Karpas-422 (cell line): Measurements from ENCODE around the gene ITK. TPM values are rescaled to one million over a fixed set of nuclear protein-coding genes. Genes with fewer than 3 reads are reported as not detected.
A peak's percentile ranks its signal among the peaks of the same experiment; 100 is the strongest.

Experiments used
- DNase-seq: peaks from one replicate; pipeline ENCODE4 v3.0.0-alpha.2; 2015
- H2AFZ ChIP-seq: fragments of 200-600 bp; sonication (generic); 2 replicates; pipeline ENCODE4 v1.6.1; 2014; ENCODE audit warnings: antibody characterized with exemption, low read length, mixed read lengths
- H3K27ac ChIP-seq: fragments of 200-600 bp; sonication (generic); 2 replicates; pipeline ENCODE4 v1.5.1; 2014; ENCODE audit warnings: mild to moderate bottlenecking, low read length, moderate library complexity
- H3K27me3 ChIP-seq: fragments of 200-600 bp; sonication (generic); 2 replicates; pipeline ENCODE4 v1.6.1; 2014; ENCODE audit warnings: low read length, mixed read lengths
- H3K36me3 ChIP-seq: fragments of 200-600 bp; sonication (generic); 2 replicates; pipeline ENCODE4 v1.6.1; 2014; ENCODE audit warnings: low read length, mixed read lengths; ENCODE audit not compliant: insufficient read depth
- H3K4me1 ChIP-seq: fragments of 200-600 bp; sonication (generic); 2 replicates; pipeline ENCODE4 v1.6.1; 2014; ENCODE audit warnings: mild to moderate bottlenecking, low read length, mixed read lengths
- H3K4me2 ChIP-seq: fragments of 200-600 bp; sonication (generic); 2 replicates; pipeline ENCODE4 v1.6.1; 2014; ENCODE audit warnings: low read length, low read depth, mild to moderate bottlenecking; ENCODE audit not compliant: poor library complexity, severe bottlenecking
- H3K4me3 ChIP-seq: fragments of 200-600 bp; sonication (generic); 2 replicates; pipeline ENCODE4 v1.5.1; 2014; ENCODE audit warnings: mild to moderate bottlenecking, antibody characterized with exemption, low read length, mixed read lengths
- H3K79me2 ChIP-seq: fragments of 200-600 bp; sonication (generic); 2 replicates; pipeline ENCODE4 v1.6.1; 2014; ENCODE audit warnings: mild to moderate bottlenecking, low read length, mixed read lengths
- H3K9ac ChIP-seq: fragments of 200-600 bp; sonication (generic); 2 replicates; pipeline ENCODE4 v1.6.0; 2014; ENCODE audit warnings: low read length
- H3K9me2 ChIP-seq: fragments of 200-600 bp; sonication (generic), shearing (Covaris generic); replicated peaks from 2 replicates; pipeline ENCODE4 v1.6.0; 2014; ENCODE audit warnings: mild to moderate bottlenecking, low read length, moderate library complexity; ENCODE audit not compliant: insufficient read depth
- H3K9me3 ChIP-seq: fragments of 300-700, 200-600 bp; sonication (generic); 2 replicates; pipeline ENCODE4 v1.6.1; 2014; ENCODE audit warnings: low read length, mixed read lengths
- H4K20me1 ChIP-seq: fragments of 200-600 bp; sonication (generic); 2 replicates; pipeline ENCODE4 v1.6.1; 2014; ENCODE audit warnings: mild to moderate bottlenecking, antibody characterized with exemption, low read length, low read depth; ENCODE audit not compliant: insufficient read depth
- total RNA-seq: library from RNA; depleted of rRNA; stranded (reverse); fragments of >200 nt; shearing (Covaris generic); gene quantifications from 2 replicates; pipeline ENCODE4 v1.2.3, GENCODE V29; 2014; ENCODE audit warnings: low replicate concordance

The ITK gene
- total RNA-seq, 1 experiment from 2014 or later: 1.3 TPM

GRCh38 chr5:157217289-157218024 lies 36.8 kb downstream of the ITK start:
- no peaks in the 10 kb centered on the region for H4K20me1 ChIP-seq
- H3K79me2 ChIP-seq: no peaks in the 10 kb centered on the region
- DNase-seq: no peak
- peak overlapping the region; percentile 99 for H3K27ac ChIP-seq
- H3K4me2 ChIP-seq: peak overlapping the region; percentile 88
- H3K4me1 ChIP-seq: peaks cover 73% of the 10 kb centered on the region
- no peaks in the 10 kb centered on the region for H3K9me2 ChIP-seq
- H3K9me3 ChIP-seq: no peaks in the 10 kb centered on the region
- no peak overlapping the region for H3K4me3 ChIP-seq
- no peaks in the 10 kb centered on the region for H3K27me3 ChIP-seq
- H3K9ac ChIP-seq: 0 out of 2 replicates have a peak overlapping the region, but pooled peaks have one; percentile 68
- H3K36me3 ChIP-seq: no peaks in the 10 kb centered on the region
- peak overlapping the region; percentile 87 for H2AFZ ChIP-seq

- no peak overlapping the region for H3K4me2 ChIP-seq
- no peak for DNase-seq
- H2AFZ ChIP-seq: peak overlapping the region; percentile 28
- no peaks in the 10 kb centered on the region for H3K9me2 ChIP-seq
- H3K79me2 ChIP-seq: no peaks in the 10 kb centered on the region
- H3K36me3 ChIP-seq: no peaks in the 10 kb centered on the region
- peaks cover 63% of the 10 kb centered on the region for H3K4me1 ChIP-seq
- H3K4me3 ChIP-seq: no peak overlapping the region
- no peaks in the 10 kb centered on the region for H3K27me3 ChIP-seq
- H3K9ac ChIP-seq: no peak overlapping the region
- H3K27ac ChIP-seq: no peak overlapping the region
- no peaks in the 10 kb centered on the region for H3K9me3 ChIP-seq
- H4K20me1 ChIP-seq: no peaks in the 10 kb centered on the region
Observed at GRCh38 chr5:157219491-157220271, 39.0 kb downstream of the ITK start.

DNA sequence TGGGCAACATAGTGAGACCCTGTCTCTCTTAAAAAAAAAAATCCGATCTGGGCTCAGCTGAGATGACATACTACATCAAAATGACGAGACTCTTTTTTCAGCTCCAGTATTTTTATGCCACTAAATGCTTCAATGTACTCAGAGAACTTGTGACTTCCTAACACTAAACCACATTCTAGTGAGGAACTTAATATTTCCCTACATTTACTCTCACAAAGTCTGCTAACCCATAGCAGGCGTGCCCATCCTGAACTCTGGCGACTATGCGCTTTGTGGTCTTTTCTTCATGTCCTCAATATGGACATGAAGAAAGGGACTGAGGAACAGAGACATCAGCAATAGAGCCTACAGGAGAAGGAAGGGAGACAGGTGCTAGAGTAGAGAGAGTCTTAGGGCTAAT lies 41.3 kb downstream of the ITK start:
- H3K4me3 ChIP-seq: no peak overlapping the region
- DNase-seq: no peak
- no peaks in the 10 kb centered on the region for H3K79me2 ChIP-seq
- H3K27me3 ChIP-seq: no peaks in the 10 kb centered on the region
- H3K4me1 ChIP-seq: peaks cover 40% of the 10 kb centered on the region
- H2AFZ ChIP-seq: no peak overlapping the region
- H3K27ac ChIP-seq: no peak overlapping the region
- no peak overlapping the region for H3K9ac ChIP-seq
- H3K4me2 ChIP-seq: no peak overlapping the region
- H3K9me2 ChIP-seq: no peaks in the 10 kb centered on the region
- no peaks in the 10 kb centered on the region for H3K9me3 ChIP-seq
- no peaks in the 10 kb centered on the region for H3K36me3 ChIP-seq
- no peaks in the 10 kb centered on the region for H4K20me1 ChIP-seq

GRCh38 chr5:157222506-157223230 lies 42.0 kb downstream of the ITK start:
- H3K4me3 ChIP-seq: no peak overlapping the region
- DNase-seq: no peak
- peak overlapping the region; percentile 80 for H2AFZ ChIP-seq
- no peaks in the 10 kb centered on the region for H3K9me3 ChIP-seq
- H3K9ac ChIP-seq: no peak overlapping the region
- no peaks in the 10 kb centered on the region for H4K20me1 ChIP-seq
- H3K4me1 ChIP-seq: peaks cover 33% of the 10 kb centered on the region
- no peaks in the 10 kb centered on the region for H3K79me2 ChIP-seq
- H3K36me3 ChIP-seq: no peaks in the 10 kb centered on the region
- H3K27ac ChIP-seq: no peak overlapping the region
- no peaks in the 10 kb centered on the region for H3K9me2 ChIP-seq
- peak overlapping the region; percentile 23 for H3K4me2 ChIP-seq
- no peaks in the 10 kb centered on the region for H3K27me3 ChIP-seq

GRCh38 chr5:157225469-157226422 lies 45.1 kb downstream of the ITK start:
- Histone ChIP-seq H3K79me2 (no peaks in the 10 kb centered on the region), H3K9me3 (no peaks in the 10 kb centered on the region), H3K27me3 (no peaks in the 10 kb centered on the region), H4K20me1 (no peaks in the 10 kb centered on the region), H3K9me2 (no peaks in the 10 kb centered on the region), H3K36me3 (no peaks in the 10 kb centered on the region), H3K4me1 (peaks cover 13% of the 10 kb centered on the region), H3K4me3 (no peak overlapping the region), H3K4me2 (no peak overlapping the region), H3K27ac (no peak overlapping the region), H2AFZ (no peak overlapping the region; the same call in 1 of the 2 replicates), H3K9ac (no peak overlapping the region)
- no peak for DNase-seq

DNA sequence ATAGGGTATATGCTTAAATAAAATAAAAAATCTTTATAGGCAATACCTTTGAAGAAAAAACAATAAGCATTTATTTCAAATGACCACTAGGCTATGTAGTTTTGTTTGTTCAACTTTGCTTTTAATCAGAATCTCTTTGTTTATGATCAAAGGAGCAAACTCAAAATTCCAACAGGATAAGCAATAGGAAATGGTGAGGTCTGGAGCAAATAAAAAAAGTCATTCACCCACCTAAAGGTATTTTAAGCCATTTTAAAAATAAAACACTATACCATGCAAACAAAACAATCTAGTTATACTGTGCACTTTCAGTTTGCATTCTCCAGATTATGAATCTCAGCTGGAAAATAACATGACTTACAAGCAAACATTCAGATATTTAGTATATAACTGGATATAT lies 50.0 kb downstream of the ITK start:
- Histone ChIP-seq H3K9me2 (no peaks in the 10 kb centered on the region), H3K9ac (no peak overlapping the region), H3K4me3 (no peak overlapping the region), H3K36me3 (no peaks in the 10 kb centered on the region), H3K27me3 (no peaks in the 10 kb centered on the region), H4K20me1 (no peaks in the 10 kb centered on the region), H3K79me2 (no peaks in the 10 kb centered on the region), H3K9me3 (no peaks in the 10 kb centered on the region), H3K4me1 (no peaks in the 10 kb centered on the region), H3K4me2 (no peak overlapping the region), H2AFZ (no peak overlapping the region), H3K27ac (no peak overlapping the region)
- no peak for DNase-seq

DNA sequence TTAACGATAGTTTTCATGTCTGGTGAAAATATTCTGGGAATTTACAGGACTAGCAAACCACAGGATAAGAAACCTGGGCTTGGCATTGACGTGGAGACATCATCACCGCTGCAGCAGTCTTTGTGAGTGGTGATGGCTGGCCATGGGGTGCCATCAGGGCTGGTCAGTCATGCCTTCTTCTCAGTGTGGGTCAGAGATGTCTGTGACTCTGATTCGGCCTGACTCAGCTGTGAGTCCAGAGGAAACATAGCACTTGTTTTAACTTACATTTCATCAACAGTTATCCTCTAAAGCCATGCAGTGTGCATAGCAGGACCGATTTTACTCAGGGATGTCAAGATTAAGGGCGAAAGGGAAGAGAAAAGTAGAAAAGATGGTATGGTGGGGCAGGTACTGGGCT lies 52.1 kb downstream of the ITK start:
- Histone ChIP-seq H4K20me1 (no peaks in the 10 kb centered on the region), H3K36me3 (no peaks in the 10 kb centered on the region), H3K9ac (no peak overlapping the region), H3K9me3 (no peaks in the 10 kb centered on the region), H3K9me2 (no peaks in the 10 kb centered on the region), H3K4me3 (no peak overlapping the region), H3K27me3 (no peaks in the 10 kb centered on the region), H2AFZ (no peak overlapping the region), H3K27ac (no peak overlapping the region), H3K4me2 (no peak overlapping the region), H3K4me1 (no peaks in the 10 kb centered on the region), H3K79me2 (no peaks in the 10 kb centered on the region)
- no peak for DNase-seq
